K562 (cell line): ENCODE data around the gene SCFD1. TPM values are rescaled to one million over a fixed set of nuclear protein-coding genes. Genes with fewer than 3 reads are reported as not detected.

Experiments used
- ATAC-seq: fragments of 200-7000 bp; cut with Tn5 transposase; 3 replicates; pipeline ENCODE4 v1.9.1; 2020; ENCODE audit warnings: moderate library complexity
- BruUV-seq: library from RNA; stranded (reverse); fragments of 400-500 nt; replicated peaks from 2 replicates; lab custom pipeline; 2021; lab: Mats Ljungman, UMichigan
- CTCF ChIA-PET: fragments of 300-600 bp; formaldehyde crosslinking; extraction: SDS; loops from one replicate; lab custom pipeline; 2021; ENCODE audit warnings: low intra/inter-chr PET ratio; lab: Yijun Ruan, JAX
- POLR2A ChIA-PET: fragments of 300-600, 350-650 bp; sonication (Branson Sonifier 250); formaldehyde crosslinking; extraction: SDS; loops from one replicate; lab custom pipeline; 2021; ENCODE audit warnings: antibody characterized with exemption, inconsistent platforms; lab: Yijun Ruan, JAX
- DNase-seq, 4 experiments: peaks; one replicate each; pipeline versions ENCODE4 v3.0.0 to v3.0.0-alpha.2; 2011 to 2018; ENCODE audit warnings: low spot score in 3 of 4, mixed read lengths in 3 of 4; ENCODE audit errors: extremely low read depth in 1 of 4
- FAIRE-seq: peaks from 2 replicates; lab custom pipeline; 2011; peaks lifted over from hg19 to GRCh38; lab: Jason Lieb, UNC
- H2AFZ ChIP-seq: 2 replicates; pipeline ENCODE4 v1.6.0; 2011; ENCODE audit warnings: low read depth, low read length, control low read depth, inconsistent platforms
- H3K27ac ChIP-seq: fragments of 200-600 bp; 3 replicates; pipeline ENCODE4 v1.8.0; 2011; ENCODE audit warnings: low read depth, mild to moderate bottlenecking, control low read depth, inconsistent platforms, low read length, moderate library complexity, mixed read lengths; ENCODE audit errors: extremely low read depth
- H3K27me3 ChIP-seq, 2 experiments: fragments of 300-600 bp in 1 of 2; 2 replicates in 1 of 2; 3 replicates in 1 of 2; pipeline versions ENCODE4 v1.6.0 to v1.8.0; 2011; ENCODE audit warnings: inconsistent platforms in 2 of 2, low read length in 2 of 2, mild to moderate bottlenecking in 1 of 2, mixed read lengths in 1 of 2, moderate library complexity in 1 of 2; ENCODE audit not compliant: control insufficient read depth in 2 of 2, insufficient read depth in 2 of 2
- H3K36me3 ChIP-seq: fragments of 300-600 bp; 3 replicates; pipeline ENCODE4 v1.8.0; 2011; ENCODE audit warnings: mild to moderate bottlenecking, low read length, inconsistent platforms; ENCODE audit not compliant: control insufficient read depth, insufficient read depth
- H3K4me1 ChIP-seq, 2 experiments: fragments of 200-600 bp in 1 of 2; replicated peaks in 1 of 2; 2 replicates in 1 of 2; 3 replicates in 1 of 2; pipeline versions ENCODE4 v1.5.1 to v1.8.0; 2011; ENCODE audit warnings: inconsistent platforms in 2 of 2, low read length in 2 of 2, mild to moderate bottlenecking in 1 of 2, mixed read lengths in 1 of 2, moderate library complexity in 1 of 2; ENCODE audit not compliant: control insufficient read depth in 2 of 2, insufficient read depth in 2 of 2
- H3K4me2 ChIP-seq: 2 replicates; pipeline ENCODE4 v1.6.1; 2011; ENCODE audit warnings: low read length, control low read depth, inconsistent platforms, mixed read lengths; ENCODE audit not compliant: insufficient read depth
- H3K4me3 ChIP-seq: fragments of 200-600 bp; sonication (generic), shearing (Covaris generic); 2 replicates; pipeline ENCODE4 v1.5.1; 2016; ENCODE audit warnings: control low read depth, inconsistent platforms
- H3K79me2 ChIP-seq: fragments of 200-600 bp; 3 replicates; pipeline ENCODE4 v1.8.0; 2011; ENCODE audit warnings: low read length, inconsistent platforms; ENCODE audit not compliant: control insufficient read depth, insufficient read depth
- H3K9ac ChIP-seq, 2 experiments: 2 replicates each; pipeline versions ENCODE4 v1.6.0 to v1.6.1; 2011; ENCODE audit warnings: low read depth in 2 of 2, low read length in 2 of 2, control low read depth in 1 of 2, inconsistent platforms in 1 of 2, mild to moderate bottlenecking in 1 of 2, mixed read lengths in 1 of 2; ENCODE audit not compliant: insufficient read depth in 1 of 2
- H3K9me1 ChIP-seq: one replicate; pipeline ENCODE4 v1.6.0; 2011; ENCODE audit warnings: inconsistent platforms, mild to moderate bottlenecking, low read length, moderate library complexity; ENCODE audit not compliant: control insufficient read depth, insufficient read depth
- H3K9me3 ChIP-seq: replicated peaks from 2 replicates; pipeline ENCODE4 v1.5.1; 2011; ENCODE audit warnings: low read depth, low read length, inconsistent platforms; ENCODE audit not compliant: control insufficient read depth, insufficient read depth
- H4K20me1 ChIP-seq: replicated peaks from 2 replicates; pipeline ENCODE4 v1.6.1; 2011; ENCODE audit warnings: low read length, inconsistent platforms, mixed read lengths; ENCODE audit not compliant: control insufficient read depth, insufficient read depth
- ASH1L ChIP-seq: fragments of 450-650 bp; IDR thresholded peaks from 2 replicates; pipeline ENCODE4 v1.6.1; 2018; ENCODE audit warnings: borderline replicate concordance, mild to moderate bottlenecking, low read depth; ENCODE audit not compliant: partially characterized antibody
- CBFA2T3 ChIP-seq: fragments of 450-650 bp; IDR thresholded peaks from 2 replicates; pipeline ENCODE4 v1.6.1; 2017
- CREM ChIP-seq: IDR thresholded peaks from 2 replicates; pipeline ENCODE4 v1.6.1; 2014; ENCODE audit warnings: antibody characterized with exemption, low read depth
- EWSR1 ChIP-seq: fragments of 450-650 bp; IDR thresholded peaks from 2 replicates; pipeline ENCODE4 v1.6.1; 2018; ENCODE audit warnings: borderline replicate concordance, mild to moderate bottlenecking, low read depth, moderate library complexity; ENCODE audit not compliant: partially characterized antibody
- MBD1 ChIP-seq: fragments of 250-450 bp; sonication (Bioruptor Pico); IDR thresholded peaks from 2 replicates; pipeline ENCODE4 v1.8.0; 2022; ENCODE audit warnings: inconsistent platforms
- POLR2B ChIP-seq: fragments of 450-650 bp; IDR thresholded peaks from 2 replicates; pipeline ENCODE4 v1.6.1; 2018; ENCODE audit warnings: low read depth; ENCODE audit not compliant: partially characterized antibody
- TBL1XR1 ChIP-seq, 2 experiments: IDR thresholded peaks; 2 replicates each; pipeline ENCODE4 v1.6.1; 2012; ENCODE audit warnings: improper control_type of control experiment in 2 of 2, low read length in 2 of 2, mild to moderate bottlenecking in 1 of 2
- ZNF12 ChIP-seq: sonication (generic); formaldehyde crosslinking; IDR thresholded peaks from 2 replicates; pipeline ENCODE4 v1.4.0; 2020; ENCODE audit warnings: mild to moderate bottlenecking, missing genetic modification reagents
- ZNF449 ChIP-seq: fragments of 250-450 bp; sonication (Bioruptor Pico); IDR thresholded peaks from 2 replicates; pipeline ENCODE4 v1.8.0; 2022; ENCODE audit warnings: moderate library complexity, mild to moderate bottlenecking, inconsistent platforms
- WGBS: fragments of 100-300 bp; shearing (Covaris generic); methylation state at CpG from one replicate; pipeline ENCODE4 v1.1.6; 2016; ENCODE audit warnings: low coverage, mixed read lengths; ENCODE audit not compliant: insufficient coverage; ENCODE audit errors: missing lambda C conversion rate; 5-methylcytosine and 5-hydroxymethylcytosine counted together
- in situ Hi-C: fragments of 300-500 bp; cut with MboI; formaldehyde crosslinking; loops from 4 replicates; pipeline ENCODE4 v1.15.0; 2018; ENCODE audit warnings: inconsistent platforms, mixed read lengths
- intact Hi-C: fragments of 100-400 bp; cut with micrococcal nuclease; formaldehyde crosslinking; loops from 2 replicates; pipeline ENCODE4 v1.14.2; 2022
- polyA plus RNA-seq, 8 experiments: library from polyadenylated mRNA; depleted of rRNA in 4 of 8; stranded (reverse) in 5 of 8; unstranded in 3 of 8; fragments of >200 nt; fragmentation: Nextera tagmentation in 2 of 8; fragmentation: Illumina TruSeq in 1 of 8; extraction: Ambion mirVana in 2 of 8; extraction: Trizol in 1 of 8; gene quantifications; 2 replicates each; pipeline versions ENCODE4 v1.2.1 to v1.2.3, GENCODE V29; 2011 to 2014; ENCODE audit warnings: inconsistent platforms in 1 of 8, missing spikeins in 1 of 8
- total RNA-seq, 7 experiments: library from RNA; depleted of rRNA in 6 of 7; stranded (reverse); fragments of >200 nt in 6 of 7; fragmentation: Illumina TruSeq in 2 of 7; extraction: Trizol in 2 of 7; gene quantifications; 2 replicates each; pipeline versions ENCODE4 v1.2.1 to v1.2.3, GENCODE V29; 2011 to 2021; ENCODE audit warnings: low replicate concordance in 1 of 7

The SCFD1 gene
- total and polyA plus RNA-seq, 9 of the 15 experiments (the other 6 are each of a cell fraction or from before 2014, with no cell fraction given), result 48.9 to 112 (median 75.2) TPM

GRCh38 chr14:30648471-30648870, 26.4 kb downstream of the SCFD1 start:
- no peak for DNase-seq
- TF ChIP-seq MBD1 (CRISPR knock-in tag) (no peak), EWSR1 (no peak), ASH1L (no peak), CREM (no peak), TBL1XR1 (IDR thresholded peaks at IDR 0.05; ENCODE audit: low read length in 2 of 2) (no peak), POLR2B (no peak), ZNF449 (CRISPR knock-in tag) (no peak), CBFA2T3 (no peak), ZNF12 (CRISPR knock-in tag) (no peak)
- ChIA-PET CTCF (no interaction called here), POLR2A (interaction anchor here (0.7 to 1.2 kb wide), 2 partner anchors 8 to 11 kb away, joined by 3 to 4 read pairs; no protein-coding TSS in a partner anchor)
- Histone ChIP-seq H4K20me1 (no peaks in the 10 kb centered on the region), H3K9me3 (peaks cover 4% of the 10 kb centered on the region), H3K79me2 (peaks cover 7% of the 10 kb centered on the region), H2AFZ (no peak overlapping the region), H3K4me1 (peaks cover 0 to 3% of the 10 kb centered on the region in 2 experiments; a peak in 1 of 5 replicates), H3K9me1 (no peaks in the 10 kb centered on the region), H3K9ac (no peak overlapping the region), H3K4me3 (no peak overlapping the region), H3K36me3 (peaks cover 52% of the 10 kb centered on the region), H3K4me2 (no peak overlapping the region), H3K27me3 (no peaks in the 10 kb centered on the region), H3K27ac (no peak overlapping the region)
- ATAC-seq, result no peak
- WGBS, result 100% methylated on average over 2 of the region's 2 CpGs
- FAIRE-seq, result no peak
- in situ Hi-C loops (no loop called here), intact Hi-C loops (no loop called here)
- no TSS peak for BruUV-seq
